Liver (tissue), 3 donors: ENCODE measurements around the gene TCERG1L.

Experiments
- EGR1 ChIP-seq, 2 donors: IDR thresholded peaks; 2 replicates each; pipeline ENCODE4 v1.6.1; 2016 to 2018; ENCODE audit warnings: antibody characterized with exemption in 2 of 2, low read depth in 2 of 2
- FOXA1 ChIP-seq: IDR thresholded peaks from 2 replicates; pipeline ENCODE4 v1.6.1; 2016; ENCODE audit warnings: antibody characterized with exemption
- GABPA ChIP-seq, 2 donors: IDR thresholded peaks in 1 of 2; conservative IDR thresholded peaks in 1 of 2; 2 replicates each; pipeline ENCODE4 v1.6.1; 2016; ENCODE audit warnings: antibody characterized with exemption in 2 of 2, mild to moderate bottlenecking in 1 of 2, moderate library complexity in 1 of 2
- HNF4G ChIP-seq: IDR thresholded peaks from 2 replicates; pipeline ENCODE4 v1.6.1; 2016; ENCODE audit warnings: antibody characterized with exemption
- NR2F2 ChIP-seq: IDR thresholded peaks from 2 replicates; pipeline ENCODE4 v1.6.1; 2016; ENCODE audit warnings: antibody characterized with exemption
- RAD21 ChIP-seq, 2 donors: IDR thresholded peaks; 2 replicates each; pipeline ENCODE4 v1.6.1; 2016; ENCODE audit warnings: antibody characterized with exemption in 2 of 2, mild to moderate bottlenecking in 2 of 2
- RXRA ChIP-seq, 2 donors: IDR thresholded peaks; 2 replicates each; pipeline ENCODE4 v1.6.1; 2017 to 2018; ENCODE audit warnings: antibody characterized with exemption in 2 of 2, mild to moderate bottlenecking in 1 of 2
- TAF1 ChIP-seq: conservative IDR thresholded peaks from 2 replicates; pipeline ENCODE4 v1.6.1; 2016; ENCODE audit warnings: antibody characterized with exemption, mild to moderate bottlenecking
- YY1 ChIP-seq: IDR thresholded peaks from 2 replicates; pipeline ENCODE4 v1.6.1; 2016; ENCODE audit warnings: antibody characterized with exemption, mild to moderate bottlenecking
- TF ChIP-seq, protein P1 (sequence below): IDR thresholded peaks from 2 replicates; pipeline ENCODE4 v1.6.1; 2016; ENCODE audit warnings: antibody characterized with exemption, mild to moderate bottlenecking
- TF ChIP-seq, protein P2 (sequence below): fragments of 150-350 bp; IDR thresholded peaks from 2 replicates; pipeline ENCODE4 v1.5.1; 2017; ENCODE audit warnings: improper control_type of control experiment, low read depth, low read length; ENCODE audit not compliant: missing input control
- TF ChIP-seq, protein P3 (sequence below): IDR thresholded peaks from 2 replicates; pipeline ENCODE4 v1.6.1; 2016; ENCODE audit warnings: antibody characterized with exemption
- TF ChIP-seq, protein P4 (sequence below): IDR thresholded peaks from 2 replicates; pipeline ENCODE4 v1.6.1; 2016; ENCODE audit warnings: antibody characterized with exemption
- TF ChIP-seq, protein P5 (sequence below): IDR thresholded peaks from 2 replicates; pipeline ENCODE4 v1.6.1; 2016; ENCODE audit warnings: antibody characterized with exemption
- donor health status: healthy.
- donor health status: healthy.

DNA sequence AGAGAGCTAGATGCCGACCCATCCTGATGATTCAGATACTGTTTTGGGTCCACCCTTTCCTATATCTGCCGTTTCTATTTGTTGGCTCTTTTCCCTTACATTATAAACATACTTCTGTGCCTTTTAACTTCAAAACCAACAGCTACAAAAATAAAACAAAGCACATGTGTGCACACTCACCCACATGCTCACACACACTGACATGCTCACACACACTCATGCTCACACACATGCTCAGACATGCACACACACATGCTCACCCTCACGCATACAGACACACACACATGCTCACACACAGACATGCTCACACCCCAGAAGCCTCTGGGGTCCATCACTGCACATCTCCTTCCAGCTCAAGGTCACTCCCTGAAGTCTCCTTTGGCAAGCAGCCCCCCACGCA lies 88.1 kb downstream of the TCERG1L start:
- TF ChIP-seq, protein P1, sequence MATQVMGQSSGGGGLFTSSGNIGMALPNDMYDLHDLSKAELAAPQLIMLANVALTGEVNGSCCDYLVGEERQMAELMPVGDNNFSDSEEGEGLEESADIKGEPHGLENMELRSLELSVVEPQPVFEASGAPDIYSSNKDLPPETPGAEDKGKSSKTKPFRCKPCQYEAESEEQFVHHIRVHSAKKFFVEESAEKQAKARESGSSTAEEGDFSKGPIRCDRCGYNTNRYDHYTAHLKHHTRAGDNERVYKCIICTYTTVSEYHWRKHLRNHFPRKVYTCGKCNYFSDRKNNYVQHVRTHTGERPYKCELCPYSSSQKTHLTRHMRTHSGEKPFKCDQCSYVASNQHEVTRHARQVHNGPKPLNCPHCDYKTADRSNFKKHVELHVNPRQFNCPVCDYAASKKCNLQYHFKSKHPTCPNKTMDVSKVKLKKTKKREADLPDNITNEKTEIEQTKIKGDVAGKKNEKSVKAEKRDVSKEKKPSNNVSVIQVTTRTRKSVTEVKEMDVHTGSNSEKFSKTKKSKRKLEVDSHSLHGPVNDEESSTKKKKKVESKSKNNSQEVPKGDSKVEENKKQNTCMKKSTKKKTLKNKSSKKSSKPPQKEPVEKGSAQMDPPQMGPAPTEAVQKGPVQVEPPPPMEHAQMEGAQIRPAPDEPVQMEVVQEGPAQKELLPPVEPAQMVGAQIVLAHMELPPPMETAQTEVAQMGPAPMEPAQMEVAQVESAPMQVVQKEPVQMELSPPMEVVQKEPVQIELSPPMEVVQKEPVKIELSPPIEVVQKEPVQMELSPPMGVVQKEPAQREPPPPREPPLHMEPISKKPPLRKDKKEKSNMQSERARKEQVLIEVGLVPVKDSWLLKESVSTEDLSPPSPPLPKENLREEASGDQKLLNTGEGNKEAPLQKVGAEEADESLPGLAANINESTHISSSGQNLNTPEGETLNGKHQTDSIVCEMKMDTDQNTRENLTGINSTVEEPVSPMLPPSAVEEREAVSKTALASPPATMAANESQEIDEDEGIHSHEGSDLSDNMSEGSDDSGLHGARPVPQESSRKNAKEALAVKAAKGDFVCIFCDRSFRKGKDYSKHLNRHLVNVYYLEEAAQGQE: no peak
- TF ChIP-seq, protein P2, sequence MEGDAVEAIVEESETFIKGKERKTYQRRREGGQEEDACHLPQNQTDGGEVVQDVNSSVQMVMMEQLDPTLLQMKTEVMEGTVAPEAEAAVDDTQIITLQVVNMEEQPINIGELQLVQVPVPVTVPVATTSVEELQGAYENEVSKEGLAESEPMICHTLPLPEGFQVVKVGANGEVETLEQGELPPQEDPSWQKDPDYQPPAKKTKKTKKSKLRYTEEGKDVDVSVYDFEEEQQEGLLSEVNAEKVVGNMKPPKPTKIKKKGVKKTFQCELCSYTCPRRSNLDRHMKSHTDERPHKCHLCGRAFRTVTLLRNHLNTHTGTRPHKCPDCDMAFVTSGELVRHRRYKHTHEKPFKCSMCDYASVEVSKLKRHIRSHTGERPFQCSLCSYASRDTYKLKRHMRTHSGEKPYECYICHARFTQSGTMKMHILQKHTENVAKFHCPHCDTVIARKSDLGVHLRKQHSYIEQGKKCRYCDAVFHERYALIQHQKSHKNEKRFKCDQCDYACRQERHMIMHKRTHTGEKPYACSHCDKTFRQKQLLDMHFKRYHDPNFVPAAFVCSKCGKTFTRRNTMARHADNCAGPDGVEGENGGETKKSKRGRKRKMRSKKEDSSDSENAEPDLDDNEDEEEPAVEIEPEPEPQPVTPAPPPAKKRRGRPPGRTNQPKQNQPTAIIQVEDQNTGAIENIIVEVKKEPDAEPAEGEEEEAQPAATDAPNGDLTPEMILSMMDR: no peak
- no peak for TF ChIP-seq EGR1 (IDR thresholded peaks at IDR 0.05; ENCODE audit: low read depth in 2 of 2)
- TF ChIP-seq TAF1: no peak
- no peak for TF ChIP-seq GABPA (IDR thresholded peaks at IDR 0.05 in 1 of 2, conservative IDR thresholded peaks at IDR 0.05 in 1 of 2)
- no peak for TF ChIP-seq HNF4G
- TF ChIP-seq, protein P3, sequence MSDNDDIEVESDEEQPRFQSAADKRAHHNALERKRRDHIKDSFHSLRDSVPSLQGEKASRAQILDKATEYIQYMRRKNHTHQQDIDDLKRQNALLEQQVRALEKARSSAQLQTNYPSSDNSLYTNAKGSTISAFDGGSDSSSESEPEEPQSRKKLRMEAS: no peak
- no peak for TF ChIP-seq RAD21 (IDR thresholded peaks at IDR 0.05)
- TF ChIP-seq NR2F2: no peak
- no peak for TF ChIP-seq FOXA1
- TF ChIP-seq, protein P4, sequence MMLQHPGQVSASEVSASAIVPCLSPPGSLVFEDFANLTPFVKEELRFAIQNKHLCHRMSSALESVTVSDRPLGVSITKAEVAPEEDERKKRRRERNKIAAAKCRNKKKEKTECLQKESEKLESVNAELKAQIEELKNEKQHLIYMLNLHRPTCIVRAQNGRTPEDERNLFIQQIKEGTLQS: no peak
- no peak for TF ChIP-seq RXRA (IDR thresholded peaks at IDR 0.05)
- no peak for TF ChIP-seq YY1
- TF ChIP-seq, protein P5, sequence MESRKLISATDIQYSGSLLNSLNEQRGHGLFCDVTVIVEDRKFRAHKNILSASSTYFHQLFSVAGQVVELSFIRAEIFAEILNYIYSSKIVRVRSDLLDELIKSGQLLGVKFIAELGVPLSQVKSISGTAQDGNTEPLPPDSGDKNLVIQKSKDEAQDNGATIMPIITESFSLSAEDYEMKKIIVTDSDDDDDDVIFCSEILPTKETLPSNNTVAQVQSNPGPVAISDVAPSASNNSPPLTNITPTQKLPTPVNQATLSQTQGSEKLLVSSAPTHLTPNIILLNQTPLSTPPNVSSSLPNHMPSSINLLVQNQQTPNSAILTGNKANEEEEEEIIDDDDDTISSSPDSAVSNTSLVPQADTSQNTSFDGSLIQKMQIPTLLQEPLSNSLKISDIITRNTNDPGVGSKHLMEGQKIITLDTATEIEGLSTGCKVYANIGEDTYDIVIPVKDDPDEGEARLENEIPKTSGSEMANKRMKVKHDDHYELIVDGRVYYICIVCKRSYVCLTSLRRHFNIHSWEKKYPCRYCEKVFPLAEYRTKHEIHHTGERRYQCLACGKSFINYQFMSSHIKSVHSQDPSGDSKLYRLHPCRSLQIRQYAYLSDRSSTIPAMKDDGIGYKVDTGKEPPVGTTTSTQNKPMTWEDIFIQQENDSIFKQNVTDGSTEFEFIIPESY: no peak
